PC-3 (cell line): ENCODE measurements around the gene DECR2. TPM values are rescaled to one million over a fixed set of nuclear protein-coding genes. Genes with fewer than 3 reads are reported as not detected.
"Not testable (repeated sequence)": the region's sequence is repeated elsewhere in the genome, so short reads cannot be mapped to it uniquely, and the experiment has no call there.

Source experiments
- ATAC-seq: fragments of 200-7000 bp; cut with Tn5 transposase; 2 replicates; pipeline ENCODE4 v1.9.1; 2020; ENCODE audit warnings: mild to moderate bottlenecking, moderate library complexity
- BruUV-seq: library from RNA; stranded (reverse); fragments of 400-500 nt; replicated peaks from 2 replicates; lab custom pipeline; 2021; lab: Mats Ljungman, UMichigan
- CTCF ChIA-PET: fragments of 300-600 bp; sonication (Branson Sonifier 250); formaldehyde crosslinking; loops from one replicate; lab custom pipeline; 2022; ENCODE audit warnings: antibody characterized with exemption; lab: Charles Lee
- POLR2A ChIA-PET: fragments of 300-600 bp; sonication (Branson Sonifier 250); formaldehyde crosslinking; loops from one replicate; lab custom pipeline; 2022; ENCODE audit warnings: antibody characterized with exemption; ENCODE audit not compliant: unreplicated experiment; lab: Charles Lee
- DNase-seq: peaks from one replicate; pipeline ENCODE4 v3.0.0-alpha.2; 2015
- H2AFZ ChIP-seq: fragments of 300-600 bp; sonication (generic); 2 replicates; pipeline ENCODE4 v1.6.0; 2016; ENCODE audit warnings: antibody characterized with exemption, low read length
- H3F3A ChIP-seq: fragments of 300-600 bp; sonication (generic); one replicate; pipeline ENCODE4 v1.6.0; 2017; ENCODE audit warnings: antibody characterized with exemption, low read length, control low read depth, mild to moderate bottlenecking; ENCODE audit not compliant: unreplicated experiment
- H3K27ac ChIP-seq: fragments of 300-600 bp; sonication (generic); 2 replicates; pipeline ENCODE4 v1.5.1; 2016; ENCODE audit warnings: mild to moderate bottlenecking, low read length
- H3K27me3 ChIP-seq: fragments of 300-600 bp; sonication (generic); 2 replicates; pipeline ENCODE4 v1.6.1; 2016; ENCODE audit warnings: low read length, mixed read lengths
- H3K36me3 ChIP-seq: fragments of 300-600 bp; sonication (generic); 2 replicates; pipeline ENCODE4 v1.6.1; 2016; ENCODE audit warnings: low read depth, mixed run types, low read length, mixed read lengths
- H3K4me1 ChIP-seq: fragments of 300-600 bp; sonication (generic); 2 replicates; pipeline ENCODE4 v1.5.1; 2016; ENCODE audit warnings: low read length; ENCODE audit not compliant: insufficient read depth
- H3K4me2 ChIP-seq: fragments of 300-600 bp; sonication (generic); 2 replicates; pipeline ENCODE4 v1.6.0; 2016; ENCODE audit warnings: low read length
- H3K4me3 ChIP-seq: fragments of 300-600 bp; sonication (generic); 2 replicates; pipeline ENCODE4 v1.5.1; 2016; ENCODE audit warnings: mild to moderate bottlenecking, low read length, mixed read lengths
- H3K79me2 ChIP-seq: fragments of 300-600 bp; sonication (generic); 2 replicates; pipeline ENCODE4 v1.6.1; 2017; ENCODE audit warnings: low read length, mixed read lengths
- H3K9ac ChIP-seq: fragments of 300-600 bp; sonication (generic); 2 replicates; pipeline ENCODE4 v1.6.0; 2016; ENCODE audit warnings: mild to moderate bottlenecking, low read length
- H3K9me2 ChIP-seq: fragments of 300-600 bp; sonication (generic); replicated peaks from 2 replicates; pipeline ENCODE4 v1.6.1; 2016; ENCODE audit warnings: mixed run types, low read length, mixed read lengths
- H3K9me3 ChIP-seq: fragments of 300-600 bp; sonication (generic); 2 replicates; pipeline ENCODE4 v1.6.1; 2016; ENCODE audit warnings: low read length, mixed read lengths
- H4K20me1 ChIP-seq: fragments of 300-600 bp; sonication (generic); 2 replicates; pipeline ENCODE4 v1.6.1; 2016; ENCODE audit warnings: low read length, mixed read lengths
- EZH2 ChIP-seq: fragments of 300-600 bp; sonication (generic); IDR thresholded peaks from one replicate; pipeline ENCODE4 v1.6.1; 2017; ENCODE audit warnings: antibody characterized with exemption, mild to moderate bottlenecking, low read length; ENCODE audit not compliant: unreplicated experiment
- EZH2phosphoT487 ChIP-seq: fragments of 300-600 bp; sonication (generic); IDR thresholded peaks from 2 replicates; pipeline ENCODE4 v1.6.1; 2018; ENCODE audit warnings: mild to moderate bottlenecking, antibody characterized with exemption, low read length, borderline replicate concordance
- intact Hi-C: fragments of 100-400 bp; cut with micrococcal nuclease; formaldehyde crosslinking; loops from 2 replicates; pipeline ENCODE4 v1.9.0; 2023
- total RNA-seq: library from RNA; depleted of rRNA; stranded (reverse); fragments of >200 nt; gene quantifications from 2 replicates; pipeline ENCODE4 v1.2.3, GENCODE V29; 2014
- TF ChIP-seq, protein P1 (sequence below): fragments of 300-600 bp; sonication (generic); conservative IDR thresholded peaks from 2 replicates; pipeline ENCODE4 v1.5.1; 2017; ENCODE audit warnings: antibody characterized with exemption, low read depth, mild to moderate bottlenecking, low read length

Gene DECR2
- total RNA-seq, 1 experiment from 2014 or later = 19.8 TPM

DNA sequence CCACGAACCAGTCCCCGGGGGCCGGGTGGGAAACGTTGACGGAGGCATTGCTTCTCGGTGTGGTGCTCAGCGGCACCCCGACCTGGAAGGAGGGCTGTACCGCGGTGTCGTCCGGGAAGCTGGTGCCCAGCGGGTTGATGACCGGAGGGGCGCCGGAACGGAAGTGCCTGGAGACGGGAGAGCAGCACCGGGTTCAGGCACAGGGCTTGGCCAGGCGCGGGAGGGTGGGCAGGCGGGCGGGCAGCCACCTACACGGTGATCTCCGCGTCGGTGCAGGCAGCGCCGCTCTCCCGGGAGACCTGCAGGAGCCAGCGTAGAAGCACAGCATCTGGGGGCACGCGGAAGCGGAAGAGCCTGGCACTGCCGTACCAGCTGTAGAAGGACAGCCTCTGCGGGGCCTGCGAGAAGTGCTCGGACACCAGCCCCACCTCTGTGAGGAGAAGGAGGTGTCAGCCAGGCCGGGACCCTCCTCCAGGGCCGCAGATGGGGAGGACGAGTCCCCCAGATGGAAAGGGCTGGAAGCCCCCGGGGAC is 24.2 kb upstream of the DECR2 start:
- ChIA-PET CTCF (no interaction called here), POLR2A (no interaction called here)
- no TSS peak for BruUV-seq
- TF ChIP-seq, protein P1, sequence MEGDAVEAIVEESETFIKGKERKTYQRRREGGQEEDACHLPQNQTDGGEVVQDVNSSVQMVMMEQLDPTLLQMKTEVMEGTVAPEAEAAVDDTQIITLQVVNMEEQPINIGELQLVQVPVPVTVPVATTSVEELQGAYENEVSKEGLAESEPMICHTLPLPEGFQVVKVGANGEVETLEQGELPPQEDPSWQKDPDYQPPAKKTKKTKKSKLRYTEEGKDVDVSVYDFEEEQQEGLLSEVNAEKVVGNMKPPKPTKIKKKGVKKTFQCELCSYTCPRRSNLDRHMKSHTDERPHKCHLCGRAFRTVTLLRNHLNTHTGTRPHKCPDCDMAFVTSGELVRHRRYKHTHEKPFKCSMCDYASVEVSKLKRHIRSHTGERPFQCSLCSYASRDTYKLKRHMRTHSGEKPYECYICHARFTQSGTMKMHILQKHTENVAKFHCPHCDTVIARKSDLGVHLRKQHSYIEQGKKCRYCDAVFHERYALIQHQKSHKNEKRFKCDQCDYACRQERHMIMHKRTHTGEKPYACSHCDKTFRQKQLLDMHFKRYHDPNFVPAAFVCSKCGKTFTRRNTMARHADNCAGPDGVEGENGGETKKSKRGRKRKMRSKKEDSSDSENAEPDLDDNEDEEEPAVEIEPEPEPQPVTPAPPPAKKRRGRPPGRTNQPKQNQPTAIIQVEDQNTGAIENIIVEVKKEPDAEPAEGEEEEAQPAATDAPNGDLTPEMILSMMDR = no peak
- TF ChIP-seq EZH2 (no peak), EZH2phosphoT487 (no peak)
- Histone ChIP-seq H3F3A (no peaks in the 10 kb centered on the region), H2AFZ (no peak overlapping the region), H3K27me3 (no peaks in the 10 kb centered on the region), H3K9me2 (no peaks in the 10 kb centered on the region), H3K4me2 (no peak overlapping the region), H3K36me3 (no peaks in the 10 kb centered on the region), H3K9ac (no peak overlapping the region), H3K4me3 (no peak overlapping the region), H3K9me3 (no peaks in the 10 kb centered on the region), H3K4me1 (no peaks in the 10 kb centered on the region), H3K79me2 (peaks cover 22% of the 10 kb centered on the region), H3K27ac (no peak overlapping the region), H4K20me1 (no peaks in the 10 kb centered on the region)
- no peak for ATAC-seq
- no peak for DNase-seq
- intact Hi-C loops = no loop called here

DNA sequence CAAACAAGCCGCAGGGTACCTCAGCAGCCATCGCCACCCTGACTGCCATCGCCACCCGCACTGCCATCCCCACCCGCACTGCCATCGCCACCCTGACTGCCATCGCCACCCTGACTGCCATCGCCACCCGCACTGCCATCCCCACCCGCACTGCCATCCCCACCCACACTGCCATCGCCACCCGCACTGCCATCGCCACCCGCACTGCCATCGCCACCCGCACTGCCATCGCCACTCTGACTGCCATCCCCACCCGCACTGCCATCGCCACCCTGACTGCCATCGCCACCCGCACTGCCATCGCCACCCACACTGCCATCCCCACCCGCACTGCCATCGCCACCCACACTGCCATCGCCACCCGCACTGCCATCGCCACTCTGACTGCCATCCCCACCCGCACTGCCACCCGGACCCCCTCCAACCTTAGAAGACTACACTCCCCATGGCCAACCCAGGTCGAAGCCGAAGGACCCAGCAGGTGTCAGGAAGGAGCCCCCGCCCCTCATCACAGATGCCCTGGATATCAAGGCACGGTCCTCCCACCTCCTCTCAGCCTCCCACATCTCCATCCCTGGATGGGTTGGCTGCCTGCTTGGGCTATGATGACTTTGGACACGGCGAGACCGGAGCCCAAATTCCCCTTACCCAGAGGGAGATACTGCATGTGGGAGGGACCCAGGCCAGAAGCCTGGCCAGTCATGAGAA is 23.4 kb upstream of the DECR2 start:
- CTCF ChIA-PET, H3K9me2 ChIP-seq, H4K20me1 ChIP-seq, BruUV-seq, H3K9ac ChIP-seq, H3K27me3 ChIP-seq, H3K4me2 ChIP-seq, H3K9me3 ChIP-seq, H3K4me1 ChIP-seq, intact Hi-C loops, H3K36me3 ChIP-seq, H3F3A ChIP-seq, ATAC-seq, H3K4me3 ChIP-seq, H2AFZ ChIP-seq, H3K27ac ChIP-seq, POLR2A ChIA-PET, DNase-seq: not testable (repeated sequence)
- H3K79me2 ChIP-seq = peaks cover 22% of the 10 kb centered on the region

DNA sequence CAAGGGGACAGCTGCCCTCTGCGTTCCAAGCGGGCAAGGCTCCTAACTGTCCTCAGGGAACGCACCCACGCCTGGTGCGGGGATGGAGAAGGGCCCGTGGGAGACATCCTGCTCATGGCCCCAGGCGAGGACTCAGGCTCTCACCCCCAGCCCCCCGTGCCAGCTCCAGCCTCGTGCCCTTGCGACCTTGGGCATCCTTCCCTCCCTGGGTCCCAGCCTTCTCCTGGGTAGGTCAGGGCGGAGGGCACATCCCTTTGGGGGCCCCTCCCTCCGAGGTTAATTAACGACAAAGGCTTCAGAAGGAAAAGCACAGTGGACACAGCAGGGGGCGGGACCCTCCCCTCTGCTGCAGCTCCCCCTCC is 22.9 kb upstream of the DECR2 start:
- no peaks in the 10 kb centered on the region for H3K9me3 ChIP-seq
- no peaks in the 10 kb centered on the region for H3K27me3 ChIP-seq
- H3K4me3 ChIP-seq = no peak overlapping the region
- no TSS peak for BruUV-seq
- POLR2A ChIA-PET = no interaction called here
- H4K20me1 ChIP-seq = no peaks in the 10 kb centered on the region
- no peak overlapping the region for H3K4me2 ChIP-seq
- H3F3A ChIP-seq = no peaks in the 10 kb centered on the region
- no peaks in the 10 kb centered on the region for H3K36me3 ChIP-seq
- no peak for TF ChIP-seq EZH2phosphoT487
- TF ChIP-seq, protein P1 = no peak
- no peak for TF ChIP-seq EZH2
- DNase-seq = no peak
- H3K4me1 ChIP-seq = peaks cover 11% of the 10 kb centered on the region
- H2AFZ ChIP-seq = no peak overlapping the region
- no peak for ATAC-seq
- CTCF ChIA-PET = no interaction called here
- H3K9ac ChIP-seq = no peak overlapping the region
- H3K9me2 ChIP-seq = no peaks in the 10 kb centered on the region
- no peak overlapping the region for H3K27ac ChIP-seq
- intact Hi-C loops = no loop called here
- peaks cover 22% of the 10 kb centered on the region for H3K79me2 ChIP-seq
